G401 (cell line): ENCODE results near the gene CREB5. TPM values are rescaled to one million over a fixed set of nuclear protein-coding genes. Genes with fewer than 3 reads are reported as not detected.
"Not testable (repeated sequence)": the region's sequence is repeated elsewhere in the genome, so short reads cannot be mapped to it uniquely, and the experiment has no call there.

Experiments used
- DNase-seq: peaks from one replicate; pipeline ENCODE4 v3.0.0-alpha.2; 2015; ENCODE audit warnings: low spot score
- in situ Hi-C: cut with HindIII; loops from 2 replicates; pipeline ENCODE4 v1.10.0; 2016; ENCODE audit warnings: low sequenced_read_pairs, mixed read lengths
- total RNA-seq: library from RNA; depleted of rRNA; stranded (reverse); fragments of >200 nt; shearing (Covaris generic); gene quantifications from 2 replicates; pipeline ENCODE4 v1.2.3, GENCODE V29; 2014

The CREB5 gene
- total RNA-seq, 1 experiment from 2014 or later = 0.20 TPM

DNA sequence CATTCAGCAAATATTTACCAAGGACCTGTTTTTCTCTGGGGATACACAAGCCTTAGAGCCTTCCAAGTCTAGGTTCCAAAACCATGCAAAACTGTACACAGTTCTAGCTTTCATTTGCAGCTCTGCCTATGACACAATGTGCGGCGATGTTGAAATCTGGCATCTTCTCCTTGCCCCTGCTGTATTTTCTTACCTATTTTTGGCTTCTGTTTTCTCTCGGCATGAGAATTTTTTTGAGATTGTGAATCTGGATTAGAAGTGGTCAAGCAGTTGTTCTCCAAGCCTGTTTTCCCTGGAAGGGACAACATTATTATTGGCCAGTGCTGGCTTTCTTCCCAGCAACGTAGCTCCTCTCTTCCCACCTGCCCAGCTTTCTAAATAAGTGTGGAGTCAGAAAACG is 176.3 kb downstream of the CREB5 start:
- in situ Hi-C loops = no loop called here
- peak; percentile 64 for DNase-seq

DNA sequence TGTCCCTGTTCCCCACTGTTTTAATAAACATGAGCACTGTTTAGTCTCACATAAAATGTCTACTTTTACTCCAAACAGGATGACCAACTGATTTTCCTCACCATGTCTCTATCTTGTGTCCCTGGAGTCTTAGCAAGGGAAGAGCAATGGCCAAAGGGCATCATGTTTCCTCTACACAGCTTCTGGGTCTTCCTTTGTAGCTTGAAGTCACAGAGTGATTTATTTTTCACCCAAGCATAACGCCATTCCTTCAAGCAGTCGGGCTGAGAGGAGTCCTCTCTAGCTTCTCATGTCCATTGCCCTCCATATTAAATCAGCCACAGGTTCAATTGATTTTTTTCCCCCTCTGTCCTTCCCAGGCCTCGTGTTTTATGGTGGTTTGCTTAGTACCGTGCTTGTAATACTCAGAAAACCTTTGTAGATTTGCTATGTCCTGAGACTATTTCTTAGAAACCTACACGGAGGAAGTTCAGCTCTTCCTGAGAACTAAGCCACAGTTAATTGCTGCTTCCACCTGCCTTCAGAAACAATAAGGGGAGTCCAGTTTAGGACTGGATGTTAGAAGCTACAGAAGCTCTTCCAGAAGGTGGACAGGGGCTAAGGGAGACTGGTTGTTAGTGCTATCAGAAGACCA is 178.8 kb downstream of the CREB5 start:
- in situ Hi-C loops = no loop called here

DNA sequence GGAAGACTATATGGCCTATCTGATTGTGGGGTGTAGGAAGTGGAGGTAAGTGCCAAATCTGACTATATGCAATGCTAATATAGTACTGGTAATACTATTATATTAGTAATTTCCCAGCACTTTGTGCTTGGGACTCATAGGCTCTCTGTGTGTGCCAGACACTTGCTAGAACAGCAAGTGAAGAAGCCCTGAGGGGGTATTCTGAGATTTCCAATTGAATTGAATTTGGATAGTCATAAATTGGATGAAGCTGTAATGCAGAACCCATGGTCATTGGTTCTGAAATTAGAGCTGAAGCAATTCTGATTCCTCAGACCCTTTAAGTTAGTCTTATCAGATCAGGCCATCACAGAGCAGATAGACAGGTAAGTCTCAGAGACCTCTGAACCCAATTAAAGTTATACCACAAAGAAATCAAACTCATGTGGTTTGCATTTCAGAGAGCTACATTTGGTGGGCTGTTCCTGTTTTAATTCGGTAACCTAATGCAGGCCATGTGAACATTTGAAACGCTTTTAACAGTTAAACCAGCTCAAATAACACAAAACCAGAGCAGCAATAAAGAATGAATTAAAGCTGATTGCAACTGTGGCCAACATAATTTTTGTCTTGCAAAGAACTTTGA is 179.5 kb downstream of the CREB5 start:
- DNase-seq = no peak
- in situ Hi-C loops = no loop called here

More for the DNA sequence above, 178.8 kb downstream of the CREB5 start:
- DNase-seq = no peak

DNA sequence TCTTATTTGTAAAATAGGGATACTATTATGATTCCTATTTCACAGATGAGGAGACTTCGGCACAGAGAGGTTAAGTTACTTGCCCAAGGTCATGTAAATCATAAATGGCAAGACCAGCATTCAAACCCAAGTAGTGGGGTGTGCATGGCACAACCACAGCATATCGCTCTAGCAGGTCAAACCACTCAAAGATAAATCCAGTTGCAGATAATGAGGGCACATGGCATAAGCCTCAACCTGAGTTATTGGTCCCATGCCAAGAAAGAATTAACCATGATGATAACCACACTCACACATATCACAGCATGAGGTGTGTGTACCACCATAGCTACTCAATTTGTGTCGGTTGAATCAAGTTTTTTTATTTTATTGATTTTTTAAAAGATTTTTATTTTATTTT is 180.5 kb downstream of the CREB5 start:
- in situ Hi-C loops = no loop called here
- DNase-seq = no peak

DNA sequence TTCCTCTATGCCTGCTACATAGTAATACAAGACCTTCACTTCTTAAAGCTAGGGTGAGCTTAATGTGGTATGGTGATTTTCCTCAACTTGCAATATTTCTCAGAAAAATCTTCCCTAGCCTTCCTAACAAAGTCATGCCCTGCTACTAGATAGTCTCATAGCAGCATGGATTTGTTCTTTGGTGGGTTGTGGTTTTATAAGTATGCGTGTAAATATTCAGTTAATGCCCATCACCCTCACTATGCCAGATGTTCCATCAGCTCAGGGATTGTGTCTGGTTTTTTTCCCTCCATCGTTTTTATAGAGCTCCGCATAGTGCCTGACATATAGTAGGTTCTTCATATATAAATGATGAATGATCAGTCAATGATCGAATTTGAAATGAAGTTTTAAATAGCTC is 182.8 kb downstream of the CREB5 start:
- DNase-seq = no peak
- in situ Hi-C loops = no loop called here

DNA sequence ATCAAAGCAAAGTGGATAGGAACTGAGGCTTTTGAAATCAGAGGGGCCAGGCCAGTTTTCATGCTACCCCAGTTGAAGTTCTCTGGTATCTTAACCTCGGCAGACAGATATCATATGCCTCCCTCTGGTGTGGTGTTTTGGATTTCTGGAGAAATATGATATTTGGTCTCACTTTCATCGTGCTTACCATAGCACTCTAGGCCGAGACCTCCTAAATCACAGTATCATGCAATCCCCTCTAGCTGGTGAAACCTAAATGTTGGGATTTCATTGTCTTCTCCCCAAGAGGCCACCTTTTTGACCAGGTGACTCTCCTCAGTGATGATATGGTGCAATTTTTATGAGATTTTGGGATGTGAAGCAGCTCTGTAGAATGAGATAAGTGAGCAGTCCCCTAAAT is 183.5 kb downstream of the CREB5 start:
- no peak for DNase-seq
- in situ Hi-C loops = no loop called here

DNA sequence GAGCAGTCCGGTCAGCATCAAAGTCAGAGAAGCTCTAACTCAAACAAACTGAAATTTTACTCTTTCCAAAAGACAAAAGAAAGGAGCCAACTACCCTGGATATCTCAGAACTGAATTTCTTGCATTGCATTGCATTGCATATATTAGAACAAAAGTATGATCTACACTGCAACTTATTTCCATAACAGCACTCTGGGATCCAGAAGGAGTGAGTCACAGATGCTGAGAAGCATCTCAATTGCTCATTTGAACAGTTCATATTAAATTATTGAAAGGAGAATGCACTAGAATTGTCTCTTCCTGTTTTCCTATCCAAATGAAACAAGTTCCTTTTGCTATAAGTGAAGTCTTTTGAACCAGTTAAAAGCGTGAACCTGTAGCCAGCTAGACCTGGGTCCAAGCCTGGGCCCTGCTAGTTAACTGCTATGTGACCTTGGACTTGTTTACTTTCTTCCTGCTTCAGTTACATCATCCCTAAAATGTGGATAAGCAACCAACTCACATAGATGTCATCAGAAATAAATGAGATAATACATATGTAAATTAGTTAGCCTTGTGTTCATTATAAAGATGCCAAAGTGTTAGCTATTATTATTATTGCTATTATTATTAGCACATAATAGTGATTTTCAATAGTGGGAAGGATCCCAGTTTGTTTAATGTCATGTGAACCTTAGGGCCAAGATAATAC is 184.1 kb downstream of the CREB5 start:
- in situ Hi-C loops = no loop called here
- DNase-seq = no peak

DNA sequence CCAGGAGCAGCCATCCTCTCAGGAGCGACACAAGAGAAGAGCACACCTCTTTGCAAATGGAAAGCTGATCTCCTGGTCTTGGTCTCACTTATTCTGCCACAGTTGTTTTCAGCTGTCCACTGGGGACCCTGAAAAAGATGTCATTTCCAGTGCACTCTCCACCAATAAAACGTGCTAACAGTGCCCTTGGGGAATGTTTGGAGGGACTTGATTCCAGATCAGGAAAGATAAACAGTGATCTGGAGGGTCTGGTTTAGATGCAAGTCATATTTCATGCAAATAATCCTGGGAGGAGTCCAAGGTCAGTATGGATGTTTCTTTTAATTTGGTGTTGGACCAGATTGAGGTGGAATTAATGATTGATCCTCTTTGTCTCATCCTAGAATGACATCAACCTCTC is 185.0 kb downstream of the CREB5 start:
- in situ Hi-C loops = no loop called here
- no peak for DNase-seq

DNA sequence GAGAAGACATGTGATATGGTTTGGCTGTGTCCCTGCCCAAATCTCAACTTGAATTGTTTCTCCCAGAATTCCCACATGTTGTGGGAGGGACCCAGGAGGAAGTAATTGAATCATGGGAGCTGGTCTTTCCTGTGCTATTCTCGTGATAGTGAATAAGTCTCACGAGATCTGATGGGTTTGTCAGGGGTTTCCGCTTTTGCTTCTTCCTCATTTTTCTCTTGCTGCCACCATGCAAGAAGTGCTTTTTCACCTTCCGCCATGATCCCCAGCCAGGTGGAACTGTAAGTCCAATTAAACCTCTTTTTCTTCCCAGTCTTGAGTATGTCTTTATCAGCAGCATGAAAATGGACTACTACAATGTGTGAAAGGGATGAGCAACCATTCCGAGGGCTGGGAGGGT is 185.7 kb downstream of the CREB5 start:
- DNase-seq, in situ Hi-C loops: not testable (repeated sequence)

DNA sequence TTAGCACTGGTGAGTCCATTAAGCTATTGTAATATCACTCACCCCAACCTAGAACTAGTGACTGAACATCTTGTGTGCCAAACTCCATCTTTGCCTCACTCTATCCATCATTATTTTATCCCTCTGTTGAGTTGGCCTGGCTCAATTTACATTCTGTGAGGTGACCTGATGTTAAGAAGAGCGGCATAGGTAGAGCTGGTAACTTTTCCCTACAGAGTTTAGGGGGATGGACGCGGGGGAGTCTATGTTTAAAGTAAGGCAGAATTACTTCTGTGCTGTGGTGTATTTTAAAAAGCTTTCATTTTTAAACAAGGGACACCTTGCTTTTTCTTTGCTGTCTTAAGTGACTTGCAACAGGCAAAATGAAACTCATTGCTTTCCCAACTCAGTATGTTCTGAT is 186.3 kb downstream of the CREB5 start:
- in situ Hi-C loops = no loop called here
- DNase-seq = no peak

DNA sequence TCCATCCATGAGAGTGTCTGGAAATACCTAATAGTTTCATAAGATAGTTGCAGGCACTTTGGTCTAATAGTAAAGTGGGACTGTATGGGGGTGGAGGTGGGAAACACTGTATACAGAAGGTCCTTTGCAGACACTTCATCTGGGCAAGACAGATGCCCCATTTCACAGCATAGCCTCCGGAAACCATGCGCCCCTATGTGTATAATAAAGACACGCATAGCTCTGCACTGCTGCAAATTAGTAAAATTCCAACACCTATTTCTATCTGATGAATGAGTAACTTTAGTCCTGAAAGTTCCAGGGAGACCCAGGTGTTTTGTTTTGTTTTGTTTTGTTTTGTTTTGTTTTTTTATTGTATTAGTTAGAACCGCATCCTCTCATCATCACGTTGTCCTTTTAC is 187.1 kb downstream of the CREB5 start:
- in situ Hi-C loops = no loop called here
- no peak for DNase-seq

DNA sequence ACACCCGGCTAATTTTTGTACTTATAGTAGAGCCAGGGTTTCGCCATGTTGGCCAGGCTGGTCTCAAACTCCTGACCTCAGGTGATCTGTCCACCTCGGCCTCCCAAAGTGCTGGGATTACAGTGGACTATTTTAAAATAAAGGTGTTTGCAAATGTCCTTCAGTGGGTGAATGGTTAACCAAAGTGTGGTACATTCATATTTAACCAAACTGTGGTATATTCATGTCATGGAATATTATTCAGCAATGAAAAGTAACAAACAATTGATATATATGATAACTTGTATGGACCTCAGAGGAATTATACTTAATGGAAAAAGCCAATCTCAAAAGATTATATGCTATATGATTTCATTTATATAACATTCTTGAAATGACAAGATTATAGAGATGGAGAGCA is 190.0 kb downstream of the CREB5 start:
- DNase-seq = no peak
- in situ Hi-C loops = no loop called here

DNA sequence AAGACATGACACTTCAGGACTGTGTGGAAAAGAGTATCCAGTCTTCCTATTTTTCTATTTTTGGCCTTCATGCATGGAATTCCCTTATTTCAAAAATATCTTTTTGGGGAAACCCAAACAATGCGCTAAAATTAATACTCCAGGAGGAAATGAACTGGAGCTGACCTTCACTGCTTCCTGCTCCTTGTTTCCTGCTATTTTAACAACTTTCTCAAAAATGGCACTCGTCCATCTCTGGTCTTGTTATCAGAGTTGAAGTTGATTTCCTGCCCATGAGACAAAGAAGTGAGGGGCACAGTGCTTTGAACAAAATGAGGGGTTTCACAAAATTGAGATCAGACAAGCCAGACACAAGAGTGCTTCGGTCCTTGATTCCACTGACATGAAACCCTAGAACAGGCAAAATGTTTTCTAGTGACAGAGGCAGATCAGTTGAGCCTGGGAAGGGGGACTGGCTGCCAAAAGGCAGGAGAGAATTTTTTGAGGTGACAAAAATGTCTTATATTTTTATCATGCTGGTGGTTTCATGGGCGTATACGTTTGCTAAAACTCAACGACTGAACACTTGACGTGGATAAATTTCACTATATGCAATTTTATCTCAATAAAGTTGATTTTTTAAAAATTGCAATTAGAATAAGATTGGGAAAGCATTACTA is 193.2 kb downstream of the CREB5 start:
- in situ Hi-C loops = no loop called here
- no peak for DNase-seq

DNA sequence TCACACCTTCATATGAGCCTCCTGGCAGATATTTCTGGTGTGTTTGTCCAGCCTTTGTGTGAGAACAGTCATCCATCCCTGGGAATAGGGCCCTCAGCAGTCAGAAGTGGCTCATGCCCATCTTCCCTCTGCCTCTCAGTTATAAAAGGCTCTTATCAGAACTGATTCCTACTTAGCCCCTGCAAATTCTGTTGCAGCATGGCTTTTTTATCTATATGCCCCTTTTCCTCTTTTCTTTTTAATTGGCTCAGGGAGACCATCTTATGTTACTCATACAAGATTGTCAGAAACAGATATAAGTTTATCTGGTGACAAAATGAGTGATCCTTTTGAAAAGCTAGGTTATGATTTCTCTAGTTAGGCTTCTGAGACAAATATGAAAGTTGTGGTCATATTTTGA is 194.1 kb downstream of the CREB5 start:
- DNase-seq = no peak
- in situ Hi-C loops = no loop called here

DNA sequence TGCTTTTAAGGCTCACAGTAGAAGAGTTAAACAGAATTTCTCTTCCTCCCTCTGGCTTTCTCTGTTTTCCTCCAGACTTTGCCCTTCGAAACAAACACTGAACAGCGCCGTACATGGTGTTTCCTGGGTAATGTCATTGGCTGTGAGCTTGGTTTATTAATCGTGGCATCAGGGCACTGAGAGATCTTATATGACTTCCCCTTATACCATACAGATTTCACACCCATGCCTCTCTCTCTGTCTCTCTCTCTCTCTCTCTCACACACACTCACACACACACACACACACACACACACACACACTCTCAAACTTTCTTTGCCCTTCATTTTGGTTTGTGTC is 195.5 kb downstream of the CREB5 start:
- DNase-seq = no peak
- in situ Hi-C loops = no loop called here

DNA sequence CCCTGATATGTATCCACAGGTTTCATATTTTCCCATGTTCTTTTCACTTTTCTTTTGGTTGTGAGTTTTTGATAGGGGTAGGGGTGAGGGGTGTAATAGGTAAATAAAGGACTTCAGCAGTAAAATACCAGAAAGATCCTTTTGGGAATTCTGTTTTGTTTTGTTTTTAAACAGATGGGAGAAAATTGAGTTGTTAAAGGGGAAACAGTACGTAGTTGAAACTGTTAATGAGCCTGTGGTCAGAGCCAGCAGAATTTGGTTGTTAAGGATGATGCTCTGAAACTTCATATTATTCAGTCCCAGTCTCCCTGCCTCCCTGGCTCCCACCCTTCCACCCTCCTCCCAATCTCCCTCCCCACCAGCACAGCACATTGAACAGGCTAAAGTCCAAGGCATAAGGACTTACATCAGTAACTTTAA is 195.9 kb downstream of the CREB5 start:
- no peak for DNase-seq
- in situ Hi-C loops = no loop called here

DNA sequence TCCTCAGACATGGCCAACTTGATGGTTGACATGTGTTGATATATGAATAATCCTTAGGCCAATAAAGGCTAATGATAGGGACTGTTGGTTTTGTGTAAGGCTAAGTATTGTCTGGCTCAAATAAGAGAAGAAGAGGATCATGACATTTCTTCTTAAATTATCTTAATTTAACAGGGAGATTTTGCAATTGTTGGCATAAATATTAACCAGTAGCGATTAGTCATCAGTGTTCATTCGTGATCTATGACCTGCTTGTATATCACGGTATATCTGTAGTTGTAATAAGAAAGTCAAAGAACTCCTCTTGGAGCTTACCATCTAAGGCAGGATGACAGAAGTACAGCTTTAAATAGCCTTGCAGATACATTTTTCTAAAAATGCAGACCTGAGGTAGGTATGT is 196.4 kb downstream of the CREB5 start:
- in situ Hi-C loops = no loop called here
- no peak for DNase-seq

DNA sequence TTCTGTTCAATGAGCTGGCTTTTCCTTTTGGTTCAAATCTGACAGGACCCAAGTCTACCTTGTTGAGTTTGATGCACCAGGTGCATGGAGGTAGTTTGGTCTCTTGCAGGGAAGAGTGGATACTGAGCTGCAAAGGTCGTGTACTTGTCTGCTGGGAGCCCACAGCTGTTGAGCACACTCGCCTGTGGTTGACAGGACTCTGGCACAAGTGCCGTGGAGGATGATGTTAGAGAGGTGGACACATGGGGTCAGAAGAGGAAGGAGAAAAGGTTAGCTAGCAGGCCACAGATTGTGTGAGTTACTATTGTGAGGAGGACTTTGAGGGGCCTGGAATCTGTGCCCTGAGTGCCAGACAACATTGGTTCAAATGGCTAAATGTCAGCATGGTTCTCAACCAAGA is 197.3 kb downstream of the CREB5 start:
- no peak for DNase-seq
- in situ Hi-C loops = no loop called here

DNA sequence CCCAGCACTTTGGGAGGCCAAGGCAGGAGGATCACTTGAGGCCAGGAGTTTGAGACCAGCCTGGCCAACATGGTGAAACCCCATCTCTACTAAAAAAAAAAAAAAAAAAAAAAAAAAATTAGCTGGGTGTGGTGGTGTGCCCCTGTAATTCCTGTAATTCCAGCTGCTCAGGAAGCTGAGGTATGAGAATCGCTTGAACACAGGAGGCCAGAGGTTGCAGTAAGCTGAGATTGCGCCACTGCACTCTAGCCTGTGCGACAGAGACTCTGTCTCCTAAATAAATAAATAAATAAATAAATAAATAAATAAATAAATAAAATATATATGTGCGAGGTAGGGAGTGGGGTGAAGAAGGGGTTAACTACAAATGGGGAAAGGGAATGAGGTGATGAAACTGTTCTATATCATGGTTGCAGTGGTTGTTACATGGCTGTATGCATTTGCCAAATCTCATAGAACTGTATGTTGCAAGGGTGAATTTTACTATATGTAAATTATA is 199.1 kb downstream of the CREB5 start:
- in situ Hi-C loops = not testable (repeated sequence)

DNA sequence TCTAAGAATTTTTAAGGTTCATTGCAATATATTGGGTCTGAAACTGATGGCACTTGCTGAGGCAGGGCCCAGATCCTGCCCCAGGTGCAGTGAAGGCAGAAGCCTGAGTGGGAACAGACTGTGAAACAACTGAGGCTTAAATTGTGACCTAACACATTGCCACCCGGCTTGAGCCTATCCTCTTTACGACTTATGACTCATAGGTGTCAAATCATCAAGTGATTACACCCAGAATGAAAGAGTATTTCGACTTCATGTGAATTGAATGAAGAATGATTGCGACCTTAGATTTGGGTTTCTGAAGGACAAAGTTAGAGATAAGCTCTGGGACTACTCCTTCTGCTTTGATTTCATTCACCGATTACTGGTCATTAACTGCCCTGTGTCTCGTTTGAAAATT is 200.9 kb downstream of the CREB5 start:
- DNase-seq = no peak
- in situ Hi-C loops = no loop called here

More for the DNA sequence above, 199.1 kb downstream of the CREB5 start:
- not testable (repeated sequence) for DNase-seq
